ENCODE data around the gene HIVEP3. TPM values are rescaled to one million over a fixed set of nuclear protein-coding genes. Genes with fewer than 3 reads are reported as not detected.

HIVEP3 gene
- total and polyA plus RNA-seq, 4 donors = 7.0 to 14.7 (median 8.8) TPM

- Histone ChIP-seq H3K27ac (ENCODE audit: low read depth in 1 of 2, low read length in 1 of 2) (no peak overlapping the region), H3K9ac (ENCODE audit: insufficient read depth in 1 of 2, low read length in 2 of 2) (no peak overlapping the region), H3K27me3 (ENCODE audit: control insufficient read depth in 3 of 3, insufficient read depth in 3 of 3, low read length in 2 of 3) (no peaks in the 10 kb centered on the region), H3K9me3 (ENCODE audit: control insufficient read depth in 4 of 4, insufficient read depth in 3 of 4, low read length in 3 of 4) (no peaks in the 10 kb centered on the region), H3K36me3 (ENCODE audit: control insufficient read depth in 4 of 4, insufficient read depth in 4 of 4, low read length in 4 of 4) (no peaks in the 10 kb centered on the region), H3K4me1 (ENCODE audit: control insufficient read depth in 5 of 5, insufficient read depth in 5 of 5, low read length in 5 of 5) (peaks cover 0 to 9% (median 2%) of the 10 kb centered on the region in 5 donors), H3K4me3 (no peak overlapping the region)
- no peak for DNase-seq
- no peak for TF ChIP-seq CTCF (IDR thresholded peaks at IDR 0.05; ENCODE audit: control extremely low read depth, extremely low read depth)
- no peak for ATAC-seq (ENCODE audit: insufficient read depth, low FRiP score)
- 96 to 98% methylated on average over 9 of the region's 9 CpGs for WGBS, 2 donors
Measured at GRCh38 chr1:41710980-41711379, 207.7 kb downstream of the HIVEP3 start.

- Histone ChIP-seq H3K36me3 (ENCODE audit: control insufficient read depth in 4 of 4, insufficient read depth in 4 of 4, low read length in 4 of 4) (no peaks in the 10 kb centered on the region), H3K27me3 (ENCODE audit: control insufficient read depth in 3 of 3, insufficient read depth in 3 of 3, low read length in 2 of 3) (no peaks in the 10 kb centered on the region)
Measured at GRCh38 chr1:41709873-41710272, 208.8 kb downstream of the HIVEP3 start.

GRCh38 chr1:41709331-41709730 is 209.4 kb downstream of the HIVEP3 start:
- ATAC-seq (ENCODE audit: insufficient read depth, low FRiP score) (no peak), DNase-seq (no peak)
- Histone ChIP-seq H3K27ac (ENCODE audit: low read depth in 1 of 2, low read length in 1 of 2) (no peak overlapping the region), H3K4me1 (ENCODE audit: control insufficient read depth in 5 of 5, insufficient read depth in 5 of 5, low read length in 5 of 5) (peaks cover 0 to 9% (median 0%) of the 10 kb centered on the region in 5 donors), H3K27me3 (ENCODE audit: control insufficient read depth in 3 of 3, insufficient read depth in 3 of 3, low read length in 2 of 3) (no peaks in the 10 kb centered on the region), H3K9me3 (ENCODE audit: control insufficient read depth in 4 of 4, insufficient read depth in 3 of 4, low read length in 3 of 4) (no peaks in the 10 kb centered on the region), H3K9ac (ENCODE audit: insufficient read depth in 1 of 2, low read length in 2 of 2) (no peak overlapping the region), H3K4me3 (no peak overlapping the region), H3K36me3 (ENCODE audit: control insufficient read depth in 4 of 4, insufficient read depth in 4 of 4, low read length in 4 of 4) (no peaks in the 10 kb centered on the region)
- no peak for TF ChIP-seq CTCF (IDR thresholded peaks at IDR 0.05; ENCODE audit: control extremely low read depth, extremely low read depth)
- WGBS, 2 donors = 59 to 80% methylated on average over 4 of the region's 4 CpGs

More at GRCh38 chr1:41709873-41710272, 208.8 kb downstream of the HIVEP3 start:
- H3K27ac ChIP-seq (ENCODE audit: low read depth in 1 of 2, low read length in 1 of 2) = no peak overlapping the region
- WGBS, 2 donors = 64 to 77% methylated on average over 4 of the region's 4 CpGs
- H3K4me1 ChIP-seq (ENCODE audit: control insufficient read depth in 5 of 5, insufficient read depth in 5 of 5, low read length in 5 of 5) = peaks cover 0 to 9% (median 2%) of the 10 kb centered on the region in 5 donors
- no peak for TF ChIP-seq CTCF (IDR thresholded peaks at IDR 0.05; ENCODE audit: control extremely low read depth, extremely low read depth)
- no peaks in the 10 kb centered on the region for H3K9me3 ChIP-seq (ENCODE audit: control insufficient read depth in 4 of 4, insufficient read depth in 3 of 4, low read length in 3 of 4)
- no peak for DNase-seq
- no peak overlapping the region for H3K4me3 ChIP-seq
- ATAC-seq (ENCODE audit: insufficient read depth, low FRiP score) = no peak
- H3K9ac ChIP-seq (ENCODE audit: insufficient read depth in 1 of 2, low read length in 2 of 2) = no peak overlapping the region

- H3K36me3 ChIP-seq (ENCODE audit: control insufficient read depth in 4 of 4, insufficient read depth in 4 of 4, low read length in 4 of 4) = no peaks in the 10 kb centered on the region
- no peak overlapping the region for H3K9ac ChIP-seq (ENCODE audit: insufficient read depth in 1 of 2, low read length in 2 of 2)
- 54 to 77% methylated on average over 2 of the region's 2 CpGs for WGBS, 2 donors
- H3K27me3 ChIP-seq (ENCODE audit: control insufficient read depth in 3 of 3, insufficient read depth in 3 of 3, low read length in 2 of 3) = no peaks in the 10 kb centered on the region
- H3K4me1 ChIP-seq (ENCODE audit: control insufficient read depth in 5 of 5, insufficient read depth in 5 of 5, low read length in 5 of 5) = peaks cover 0 to 7% (median 0%) of the 10 kb centered on the region in 5 donors
- no peak overlapping the region for H3K4me3 ChIP-seq
- no peak for TF ChIP-seq CTCF (IDR thresholded peaks at IDR 0.05; ENCODE audit: control extremely low read depth, extremely low read depth)
- ATAC-seq (ENCODE audit: insufficient read depth, low FRiP score) (no peak), DNase-seq (no peak)
- H3K27ac ChIP-seq (ENCODE audit: low read depth in 1 of 2, low read length in 1 of 2) = no peak overlapping the region
- no peaks in the 10 kb centered on the region for H3K9me3 ChIP-seq (ENCODE audit: control insufficient read depth in 4 of 4, insufficient read depth in 3 of 4, low read length in 3 of 4)
Measured at GRCh38 chr1:41708332-41708731, 210.4 kb downstream of the HIVEP3 start.
